Measurements from ENCODE around the gene KLHL30.

DNA sequence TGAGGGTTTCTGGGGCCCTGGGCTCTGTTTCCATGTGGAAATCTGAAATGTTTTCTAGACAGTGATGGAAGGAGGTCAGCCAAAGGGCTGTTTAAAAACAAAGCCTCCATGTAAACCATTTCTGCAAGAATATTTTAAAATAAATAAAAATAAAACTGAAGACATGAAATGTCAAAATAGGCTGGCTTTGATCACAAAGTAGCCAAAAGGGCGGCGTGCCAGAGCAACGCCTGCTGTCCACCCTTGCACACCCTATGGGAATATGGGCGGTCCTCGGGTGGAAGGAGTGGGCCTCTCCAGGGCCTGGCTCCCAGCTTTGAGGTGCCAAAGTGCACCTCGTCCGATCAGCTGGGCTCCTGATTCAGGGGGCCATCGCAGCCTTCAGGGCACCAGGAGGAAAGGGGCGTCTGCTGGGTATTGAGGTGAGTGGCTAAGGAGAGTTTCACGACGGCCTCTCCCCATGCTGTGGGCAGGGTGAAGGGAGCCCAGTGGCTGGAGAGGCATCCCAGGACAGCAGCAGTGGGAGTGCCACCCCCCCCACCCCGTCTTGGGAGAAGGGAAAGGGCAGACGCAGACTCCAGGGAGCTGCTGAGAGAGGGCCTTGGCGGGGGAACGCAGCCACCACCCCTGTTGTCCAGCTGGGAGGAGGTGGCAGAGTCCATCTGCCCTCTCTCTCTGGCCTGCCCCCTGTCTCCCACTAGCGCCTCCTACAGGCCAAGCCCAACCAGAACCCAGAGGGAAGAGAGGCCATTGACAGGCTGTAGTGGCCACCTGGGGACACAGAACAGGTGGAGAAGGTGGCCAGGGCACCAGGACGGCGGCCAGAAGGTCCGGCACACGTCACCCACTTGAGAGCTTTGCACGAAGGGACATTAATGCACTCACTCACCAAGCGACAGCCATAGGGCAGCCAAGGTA, 14.6 kb downstream of the KLHL30 start:
- TF ChIP-seq POLR2A (IDR thresholded peaks at IDR 0.05; ENCODE audit: low read length) (no peak), GATA1 (IDR thresholded peaks at IDR 0.05; ENCODE audit: low read depth, low read length) (no peak)
